ENCODE data around the gene CREB5. TPM values are rescaled to one million over a fixed set of nuclear protein-coding genes. Genes with fewer than 3 reads are reported as not detected.

CREB5 gene
- total RNA-seq, 1 donor from 2014 or later = 25.7 TPM

GRCh38 chr7:28528899-28529298, 116.6 kb downstream of the CREB5 start:
- TF ChIP-seq, protein P1, sequence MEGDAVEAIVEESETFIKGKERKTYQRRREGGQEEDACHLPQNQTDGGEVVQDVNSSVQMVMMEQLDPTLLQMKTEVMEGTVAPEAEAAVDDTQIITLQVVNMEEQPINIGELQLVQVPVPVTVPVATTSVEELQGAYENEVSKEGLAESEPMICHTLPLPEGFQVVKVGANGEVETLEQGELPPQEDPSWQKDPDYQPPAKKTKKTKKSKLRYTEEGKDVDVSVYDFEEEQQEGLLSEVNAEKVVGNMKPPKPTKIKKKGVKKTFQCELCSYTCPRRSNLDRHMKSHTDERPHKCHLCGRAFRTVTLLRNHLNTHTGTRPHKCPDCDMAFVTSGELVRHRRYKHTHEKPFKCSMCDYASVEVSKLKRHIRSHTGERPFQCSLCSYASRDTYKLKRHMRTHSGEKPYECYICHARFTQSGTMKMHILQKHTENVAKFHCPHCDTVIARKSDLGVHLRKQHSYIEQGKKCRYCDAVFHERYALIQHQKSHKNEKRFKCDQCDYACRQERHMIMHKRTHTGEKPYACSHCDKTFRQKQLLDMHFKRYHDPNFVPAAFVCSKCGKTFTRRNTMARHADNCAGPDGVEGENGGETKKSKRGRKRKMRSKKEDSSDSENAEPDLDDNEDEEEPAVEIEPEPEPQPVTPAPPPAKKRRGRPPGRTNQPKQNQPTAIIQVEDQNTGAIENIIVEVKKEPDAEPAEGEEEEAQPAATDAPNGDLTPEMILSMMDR (conservative IDR thresholded peaks at IDR 0.05; ENCODE audit: low read depth, low read length) = no peak
- no peak overlapping the region for H3K4me3 ChIP-seq (ENCODE audit: low read depth, low read length)
- DNase-seq (ENCODE audit: low read depth) = no peak

- no peak overlapping the region for H3K4me3 ChIP-seq (ENCODE audit: low read depth, low read length)
- DNase-seq (ENCODE audit: low read depth) = no peak
- TF ChIP-seq, protein P1 (conservative IDR thresholded peaks at IDR 0.05; ENCODE audit: low read depth, low read length) = no peak
These were observed 117.4 kb downstream of the CREB5 start for GRCh38 chr7:28529755-28530154.

- no peak for DNase-seq (ENCODE audit: low read depth)
- TF ChIP-seq, protein P1 (conservative IDR thresholded peaks at IDR 0.05; ENCODE audit: low read depth, low read length) = no peak
- H3K4me3 ChIP-seq (ENCODE audit: low read depth, low read length) = no peak overlapping the region
These were observed 118.0 kb downstream of the CREB5 start for GRCh38 chr7:28530175-28530802.

DNA sequence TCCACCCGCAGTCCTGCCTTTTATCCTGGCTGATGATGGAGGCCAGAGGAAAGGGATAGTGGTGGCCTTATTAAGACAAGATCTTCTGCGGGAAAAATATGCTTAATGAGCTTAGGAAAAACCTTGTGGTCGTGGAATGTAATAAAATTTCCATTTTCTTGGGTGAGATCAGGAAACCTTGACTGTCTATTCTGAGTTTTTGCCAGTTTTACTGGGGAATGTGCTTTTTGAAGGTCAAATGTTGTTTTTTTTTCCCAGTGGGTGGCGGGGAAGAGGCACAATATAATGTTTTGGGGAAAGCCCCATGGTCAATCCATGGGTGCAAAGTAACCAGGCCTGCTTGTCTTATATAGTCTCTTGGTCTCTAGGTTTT, 118.5 kb downstream of the CREB5 start:
- no peak overlapping the region for H3K4me3 ChIP-seq (ENCODE audit: low read depth, low read length)
- no peak for DNase-seq (ENCODE audit: low read depth)
- TF ChIP-seq, protein P1 (conservative IDR thresholded peaks at IDR 0.05; ENCODE audit: low read depth, low read length) = no peak

- DNase-seq (ENCODE audit: low read depth) = no peak
- TF ChIP-seq, protein P1 (conservative IDR thresholded peaks at IDR 0.05; ENCODE audit: low read depth, low read length) = no peak
- no peak overlapping the region for H3K4me3 ChIP-seq (ENCODE audit: low read depth, low read length)
These were observed 119.0 kb downstream of the CREB5 start for GRCh38 chr7:28531291-28531690.

GRCh38 chr7:28532181-28532580, 119.9 kb downstream of the CREB5 start:
- no peak for DNase-seq (ENCODE audit: low read depth)
- TF ChIP-seq, protein P1 (conservative IDR thresholded peaks at IDR 0.05; ENCODE audit: low read depth, low read length) = no peak
- H3K4me3 ChIP-seq (ENCODE audit: low read depth, low read length) = no peak overlapping the region

DNA sequence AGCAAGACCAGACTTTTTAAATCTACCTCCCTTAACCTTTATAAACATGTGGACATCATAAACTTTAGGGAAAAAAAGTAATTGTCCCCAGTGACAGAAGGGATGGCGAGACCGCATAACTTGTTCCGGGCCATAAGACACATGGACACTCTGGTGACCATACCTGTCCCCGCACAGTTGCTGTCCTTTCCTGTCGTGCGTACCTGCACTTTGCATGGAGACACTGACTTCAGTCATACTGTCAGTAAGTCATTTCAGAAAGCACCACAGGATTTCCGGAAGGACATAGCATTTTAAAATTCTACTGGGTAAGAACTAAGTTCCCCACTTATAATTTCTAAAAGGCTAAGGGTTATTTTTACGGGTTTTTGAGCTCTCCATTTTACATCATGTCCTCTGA, 120.9 kb downstream of the CREB5 start:
- TF ChIP-seq, protein P1 (conservative IDR thresholded peaks at IDR 0.05; ENCODE audit: low read depth, low read length) = no peak
- no peak overlapping the region for H3K4me3 ChIP-seq (ENCODE audit: low read depth, low read length)
- DNase-seq (ENCODE audit: low read depth) = no peak
